ENCODE data around the gene DNAAF3. TPM values are rescaled to one million over a fixed set of nuclear protein-coding genes. Genes with fewer than 3 reads are reported as not detected.

DNAAF3 gene
- total RNA-seq, 1 experiment from 2014 or later: 52.8 TPM

GRCh38 chr19:55165952-55166529 is 372 bp downstream of the DNAAF3 start:
- peak overlapping the region; percentile 54 for H3K9ac ChIP-seq (ENCODE audit: low read length)
- no peaks in the 10 kb centered on the region for H3K9me2 ChIP-seq (ENCODE audit: insufficient read depth)
- peak overlapping the region; percentile 72 to 74 for H3K4me3 ChIP-seq (replicated peaks in 1 of 2; ENCODE audit: low read depth in 1 of 2, low read length in 2 of 2)
- DNase-seq (ENCODE audit: low read depth, low spot score) (peak; percentile 86), ATAC-seq (peak; percentile 84)
- H3K4me2 ChIP-seq (ENCODE audit: low read length): peak overlapping the region; percentile 99
- H2AFZ ChIP-seq (ENCODE audit: low read depth, low read length, poor library complexity, severe bottlenecking): peak overlapping the region; percentile 32
- BruUV-seq (replicated peaks): TSS peak; percentile 64
- ChIA-PET POLR2A (interaction anchor here (0.7 to 1.9 kb wide), 5 partner anchors 10 to 94 kb away, joined by 3 to 5 read pairs (median 4); no protein-coding TSS in a partner anchor), RAD21 (ENCODE audit: low non-redundant PET in 1 of 2, low total read pairs in 2 of 2, uncharacterized antibody in 2 of 2, unreplicated experiment in 2 of 2) (interaction anchor here (0.9 to 1.0 kb wide), 2 partner anchors 25 to 51 kb away, joined by 3 read pairs; no protein-coding TSS in a partner anchor), CTCF (interaction anchor here (1.0 to 2.7 kb wide), 13 partner anchors 9 to 311 kb away, joined by 3 to 26 read pairs (median 7); partner anchors contain the start of genes PPP6R1, SYT5 and ZNF628)
- H3K79me2 ChIP-seq (ENCODE audit: insufficient read depth, low read length): no peaks in the 10 kb centered on the region
- TF ChIP-seq YY1 (IDR thresholded peaks at IDR 0.05; ENCODE audit: extremely low read depth, insufficient replicate concordance, low read depth, low read length) (peak; percentile 65), POLR2AphosphoS5 (IDR thresholded peaks at IDR 0.05; ENCODE audit: low read depth, low read length) (no peak; the same call in 1 of the 2 replicates), SP1 (IDR thresholded peaks at IDR 0.05; ENCODE audit: low read depth) (no peak), CTCF (IDR thresholded peaks at IDR 0.05 in 2 of 3, conservative IDR thresholded peaks at IDR 0.05 in 1 of 3; ENCODE audit: borderline replicate concordance in 1 of 3, insufficient read depth in 1 of 3, low read depth in 2 of 3, low read length in 2 of 3) (peak; percentile 87 to 98 (median 90)), ELF1 (IDR thresholded peaks at IDR 0.05; ENCODE audit: borderline replicate concordance, low read depth) (no peak), TCF7L2 (IDR thresholded peaks at IDR 0.05; ENCODE audit: borderline replicate concordance, extremely low read depth, insufficient read depth, insufficient read length) (no peak), RAD21 (IDR thresholded peaks at IDR 0.05; ENCODE audit: low read depth) (peak; percentile 52), EZH2 (IDR thresholded peaks at IDR 0.05) (no peak), ZBTB33 (IDR thresholded peaks at IDR 0.05; ENCODE audit: extremely low read depth, insufficient replicate concordance, low read length) (no peak), EGR1 (IDR thresholded peaks at IDR 0.05; ENCODE audit: low read depth) (no peak)
- no peaks in the 10 kb centered on the region for H3K36me3 ChIP-seq (ENCODE audit: control insufficient read depth in 1 of 2, insufficient read depth in 2 of 2, low read length in 2 of 2)
- H4K20me1 ChIP-seq (ENCODE audit: insufficient read depth): no peaks in the 10 kb centered on the region
- peak overlapping the region; percentile 20; the same call in 1 of the 2 replicates for H3K27ac ChIP-seq (ENCODE audit: low read depth, low read length)
- peaks cover 7 to 25% of the 10 kb centered on the region in 2 experiments; a peak in 3 of 4 replicates for H3K4me1 ChIP-seq (ENCODE audit: control insufficient read depth in 1 of 2, insufficient read depth in 2 of 2, low read length in 2 of 2)
- intact Hi-C loops (cut with micrococcal nuclease): loop anchor here (5.0 kb wide), 1 partner anchor 91 kb away; the partner anchor contains the start of gene PPP6R1
- H3K9me3 ChIP-seq (ENCODE audit: control insufficient read depth in 1 of 2, insufficient read depth in 1 of 2, low read depth in 1 of 2, low read length in 2 of 2): no peaks in the 10 kb centered on the region
- no peaks in the 10 kb centered on the region for H3K27me3 ChIP-seq (ENCODE audit: insufficient read depth, low read length)

Measured in HCT116 (cell line).